H7 (cell line): ENCODE data around the gene CHFR. TPM values are rescaled to one million over a fixed set of nuclear protein-coding genes. Genes with fewer than 3 reads are reported as not detected.
A peak's percentile ranks its signal among the peaks of the same experiment; 100 is the strongest.
"Not testable (repeated sequence)": the region's sequence is repeated elsewhere in the genome, so short reads cannot be mapped to it uniquely, and the experiment has no call there.

Experiments
- DNase-seq: peaks from one replicate; pipeline ENCODE4 v3.0.0; 2012
- H3K27me3 ChIP-seq: 2 replicates; pipeline ENCODE4 v1.6.0; 2011; ENCODE audit warnings: mild to moderate bottlenecking, low read length; ENCODE audit not compliant: control insufficient read depth, insufficient read depth
- H3K36me3 ChIP-seq: replicated peaks from 2 replicates; pipeline ENCODE4 v1.5.1; 2011; ENCODE audit warnings: low read length; ENCODE audit not compliant: control insufficient read depth, insufficient read depth
- H3K4me3 ChIP-seq: 2 replicates; pipeline ENCODE4 v1.5.1; 2011; ENCODE audit warnings: low read depth, mild to moderate bottlenecking, control low read depth, low read length, moderate library complexity; ENCODE audit not compliant: insufficient read depth
- total RNA-seq: library from RNA; depleted of rRNA; stranded (reverse); fragments of >200 nt; shearing (Covaris generic); gene quantifications from 2 replicates; pipeline ENCODE4 v1.2.3, GENCODE V29; 2014; rRNA removed

Gene CHFR
- total RNA-seq, 1 experiment from 2014 or later = 68.6 TPM

- no peak overlapping the region for H3K4me3 ChIP-seq
- DNase-seq = no peak
- H3K36me3 ChIP-seq = peaks cover 41% of the 10 kb centered on the region
- H3K27me3 ChIP-seq = no peaks in the 10 kb centered on the region
Measured at GRCh38 chr12:132797820-132798570, 89.4 kb downstream of the CHFR start.

- Histone ChIP-seq H3K36me3 (peaks cover 31% of the 10 kb centered on the region), H3K4me3 (no peak overlapping the region), H3K27me3 (no peaks in the 10 kb centered on the region)
- DNase-seq = no peak
Measured at GRCh38 chr12:132795847-132796246, 91.6 kb downstream of the CHFR start.

- not testable (repeated sequence) for H3K4me3 ChIP-seq, DNase-seq, H3K27me3 ChIP-seq
- H3K36me3 ChIP-seq = peaks cover 16% of the 10 kb centered on the region
Measured at GRCh38 chr12:132791940-132792339, 95.5 kb downstream of the CHFR start.

GRCh38 chr12:132789099-132789471, 98.3 kb downstream of the CHFR start:
- no peaks in the 10 kb centered on the region for H3K27me3 ChIP-seq
- peaks cover 9% of the 10 kb centered on the region for H3K36me3 ChIP-seq
- no peak for DNase-seq
- no peak overlapping the region for H3K4me3 ChIP-seq

GRCh38 chr12:132788375-132789098, 98.9 kb downstream of the CHFR start:
- H3K36me3 ChIP-seq = peaks cover 11% of the 10 kb centered on the region

GRCh38 chr12:132787877-132788276, 99.5 kb downstream of the CHFR start:
- DNase-seq = no peak
- Histone ChIP-seq H3K36me3 (peaks cover 13% of the 10 kb centered on the region), H3K4me3 (no peak overlapping the region), H3K27me3 (no peaks in the 10 kb centered on the region)

More at GRCh38 chr12:132788375-132789098, 98.9 kb downstream of the CHFR start:
- Histone ChIP-seq H3K4me3 (no peak overlapping the region), H3K27me3 (no peaks in the 10 kb centered on the region)
- peak; percentile 92 for DNase-seq

- Histone ChIP-seq H3K4me3 (no peak overlapping the region), H3K36me3 (peaks cover 21% of the 10 kb centered on the region), H3K27me3 (no peaks in the 10 kb centered on the region)
- no peak for DNase-seq
Measured at GRCh38 chr12:132786192-132786591, 101.2 kb downstream of the CHFR start.

- Histone ChIP-seq H3K4me3 (no peak overlapping the region), H3K27me3 (no peaks in the 10 kb centered on the region), H3K36me3 (peaks cover 29% of the 10 kb centered on the region)
- no peak for DNase-seq
Measured at GRCh38 chr12:132784580-132784979, 102.8 kb downstream of the CHFR start.

- Histone ChIP-seq H3K36me3 (peaks cover 29% of the 10 kb centered on the region), H3K4me3 (no peak overlapping the region), H3K27me3 (no peaks in the 10 kb centered on the region)
- no peak for DNase-seq
Measured at GRCh38 chr12:132783917-132784531, 103.4 kb downstream of the CHFR start.

Other genes with a start within 250 kb of the CHFR start
- gene POLE, start 200.3 kb downstream of the CHFR start, total RNA-seq = 54.0 and 55.1 TPM in 2 replicates
- gene PXMP2, start 200.0 kb downstream of the CHFR start, total RNA-seq = 18.0 and 29.9 TPM in 2 replicates
- 125 and 161 TPM in 2 replicates for gene PGAM5, start 176.8 kb downstream of the CHFR start, total RNA-seq
- 41.5 and 51.4 TPM in 2 replicates for gene ANKLE2, start 125.8 kb downstream of the CHFR start, total RNA-seq
- 21.3 and 34.6 TPM in 2 replicates for gene GOLGA3, start 58.7 kb downstream of the CHFR start, total RNA-seq
- gene ZNF605, start 68.7 kb upstream of the CHFR start, total RNA-seq = 5.5 and 11.0 TPM in 2 replicates
- gene ZNF26, start 98.8 kb upstream of the CHFR start, total RNA-seq = 6.3 and 10.1 TPM in 2 replicates
- gene ZNF84, start 149.9 kb upstream of the CHFR start, total RNA-seq = 12.1 and 14.6 TPM in 2 replicates
- gene ZNF140, start 193.3 kb upstream of the CHFR start, total RNA-seq = 13.4 and 15.1 TPM in 2 replicates
- gene ZNF891, start 242.7 kb upstream of the CHFR start, total RNA-seq = 0.55 and 0.96 TPM in 2 replicates
- gene ZNF10, start 243.0 kb upstream of the CHFR start, total RNA-seq = 2.2 and 5.6 TPM in 2 replicates